ENCODE results near the gene TAOK2.

The TAOK2 gene

DNA sequence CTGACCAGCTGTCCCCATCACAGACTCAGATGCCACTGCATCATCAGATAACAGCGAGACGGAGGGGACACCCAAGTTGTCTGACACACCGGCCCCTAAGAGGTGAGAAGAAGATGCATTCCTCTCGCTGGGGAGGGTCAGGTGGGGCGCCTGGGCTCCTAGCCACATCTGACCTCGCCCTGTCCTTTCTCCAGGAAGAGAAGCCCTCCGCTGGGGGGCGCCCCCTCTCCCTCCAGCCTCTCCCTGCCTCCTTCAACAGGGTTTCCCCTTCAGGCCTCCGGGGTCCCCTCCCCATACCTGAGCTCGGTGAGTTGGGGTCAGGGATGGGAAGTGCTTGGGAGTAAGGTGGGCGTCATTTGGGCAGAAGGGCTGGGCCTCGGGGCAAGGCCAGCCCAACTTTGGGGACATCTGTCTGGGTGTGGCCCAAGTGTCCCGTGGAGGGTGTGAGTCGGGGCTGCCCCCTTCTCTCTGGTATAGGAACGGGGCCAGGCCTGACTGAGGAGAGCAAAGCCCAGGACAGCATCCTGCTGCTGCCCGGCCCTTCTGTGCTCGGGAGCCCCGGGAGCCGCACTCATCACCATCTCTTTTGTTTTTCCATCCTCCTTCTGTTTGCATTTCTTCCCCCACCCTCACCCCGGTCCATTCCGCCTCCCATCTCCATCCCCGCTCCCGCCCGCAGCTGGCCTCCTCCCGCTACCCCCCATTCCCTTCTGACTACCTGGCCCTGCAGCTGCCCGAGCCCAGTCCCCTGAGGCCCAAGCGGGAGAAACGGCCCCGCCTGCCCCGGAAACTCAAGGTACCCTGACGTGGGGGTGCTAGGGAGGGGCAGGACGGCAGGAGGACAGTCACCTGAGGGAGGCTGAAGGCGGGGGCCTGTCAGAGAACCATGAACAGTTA, 27.3 kb downstream of the TAOK2 start:
- TF ChIP-seq CTCF (IDR thresholded peaks at IDR 0.05; ENCODE audit: borderline replicate concordance, insufficient read depth, low read depth, low read length) = no peak
- no peak overlapping the region for H3K4me3 ChIP-seq (ENCODE audit: low read depth, low read length)

- H3K4me3 ChIP-seq (ENCODE audit: low read depth, low read length) = no peak overlapping the region
- no peak for TF ChIP-seq CTCF (IDR thresholded peaks at IDR 0.05; ENCODE audit: borderline replicate concordance, insufficient read depth, low read depth, low read length)
These were observed 29.1 kb downstream of the TAOK2 start for GRCh38 chr16:30002614-30003346.

GRCh38 chr16:30003670-30004423, 30.2 kb downstream of the TAOK2 start:
- TF ChIP-seq CTCF (IDR thresholded peaks at IDR 0.05; ENCODE audit: borderline replicate concordance, insufficient read depth, low read depth, low read length) = no peak
- no peak overlapping the region for H3K4me3 ChIP-seq (ENCODE audit: low read depth, low read length)

GRCh38 chr16:30004424-30004776, 30.7 kb downstream of the TAOK2 start:
- H3K4me3 ChIP-seq (ENCODE audit: low read depth, low read length) = no peak overlapping the region
- no peak for TF ChIP-seq CTCF (IDR thresholded peaks at IDR 0.05; ENCODE audit: borderline replicate concordance, insufficient read depth, low read depth, low read length)

GRCh38 chr16:30004811-30005242, 31.2 kb downstream of the TAOK2 start:
- no peak for TF ChIP-seq CTCF (IDR thresholded peaks at IDR 0.05; ENCODE audit: borderline replicate concordance, insufficient read depth, low read depth, low read length)
- no peak overlapping the region for H3K4me3 ChIP-seq (ENCODE audit: low read depth, low read length)

- peak; percentile 75 for TF ChIP-seq CTCF (IDR thresholded peaks at IDR 0.05; ENCODE audit: borderline replicate concordance, insufficient read depth, low read depth, low read length)
- no peak overlapping the region for H3K4me3 ChIP-seq (ENCODE audit: low read depth, low read length)
These were observed 31.9 kb downstream of the TAOK2 start for GRCh38 chr16:30005341-30006094.
